K562 (cell line): ENCODE results near the gene CBX2. TPM values are rescaled to one million over a fixed set of nuclear protein-coding genes. Genes with fewer than 3 reads are reported as not detected.

ENCODE experiments used
- ATAC-seq: fragments of 200-7000 bp; cut with Tn5 transposase; 3 replicates; pipeline ENCODE4 v1.9.1; 2020; ENCODE audit warnings: moderate library complexity
- BruUV-seq: library from RNA; stranded (reverse); fragments of 400-500 nt; replicated peaks from 2 replicates; lab custom pipeline; 2021; lab: Mats Ljungman, UMichigan
- CTCF ChIA-PET: fragments of 300-600 bp; formaldehyde crosslinking; extraction: SDS; loops from one replicate; lab custom pipeline; 2021; ENCODE audit warnings: low intra/inter-chr PET ratio; lab: Yijun Ruan, JAX
- POLR2A ChIA-PET: fragments of 300-600, 350-650 bp; sonication (Branson Sonifier 250); formaldehyde crosslinking; extraction: SDS; loops from one replicate; lab custom pipeline; 2021; ENCODE audit warnings: antibody characterized with exemption, inconsistent platforms; lab: Yijun Ruan, JAX
- DNase-seq, 4 experiments: peaks; one replicate each; pipeline versions ENCODE4 v3.0.0 to v3.0.0-alpha.2; 2011 to 2018; ENCODE audit warnings: low spot score in 3 of 4, mixed read lengths in 3 of 4; ENCODE audit errors: extremely low read depth in 1 of 4
- FAIRE-seq: peaks from 2 replicates; lab custom pipeline; 2011; peaks lifted over from hg19 to GRCh38; lab: Jason Lieb, UNC
- H2AFZ ChIP-seq: 2 replicates; pipeline ENCODE4 v1.6.0; 2011; ENCODE audit warnings: low read depth, low read length, control low read depth, inconsistent platforms
- H3K27ac ChIP-seq: fragments of 200-600 bp; 3 replicates; pipeline ENCODE4 v1.8.0; 2011; ENCODE audit warnings: low read depth, mild to moderate bottlenecking, control low read depth, inconsistent platforms, low read length, moderate library complexity, mixed read lengths; ENCODE audit errors: extremely low read depth
- H3K27me3 ChIP-seq, 2 experiments: fragments of 300-600 bp in 1 of 2; 2 replicates in 1 of 2; 3 replicates in 1 of 2; pipeline versions ENCODE4 v1.6.0 to v1.8.0; 2011; ENCODE audit warnings: inconsistent platforms in 2 of 2, low read length in 2 of 2, mild to moderate bottlenecking in 1 of 2, mixed read lengths in 1 of 2, moderate library complexity in 1 of 2; ENCODE audit not compliant: control insufficient read depth in 2 of 2, insufficient read depth in 2 of 2
- H3K36me3 ChIP-seq: fragments of 300-600 bp; 3 replicates; pipeline ENCODE4 v1.8.0; 2011; ENCODE audit warnings: mild to moderate bottlenecking, low read length, inconsistent platforms; ENCODE audit not compliant: control insufficient read depth, insufficient read depth
- H3K4me1 ChIP-seq, 2 experiments: fragments of 200-600 bp in 1 of 2; replicated peaks in 1 of 2; 2 replicates in 1 of 2; 3 replicates in 1 of 2; pipeline versions ENCODE4 v1.5.1 to v1.8.0; 2011; ENCODE audit warnings: inconsistent platforms in 2 of 2, low read length in 2 of 2, mild to moderate bottlenecking in 1 of 2, mixed read lengths in 1 of 2, moderate library complexity in 1 of 2; ENCODE audit not compliant: control insufficient read depth in 2 of 2, insufficient read depth in 2 of 2
- H3K4me2 ChIP-seq: 2 replicates; pipeline ENCODE4 v1.6.1; 2011; ENCODE audit warnings: low read length, control low read depth, inconsistent platforms, mixed read lengths; ENCODE audit not compliant: insufficient read depth
- H3K4me3 ChIP-seq: fragments of 200-600 bp; sonication (generic), shearing (Covaris generic); 2 replicates; pipeline ENCODE4 v1.5.1; 2016; ENCODE audit warnings: control low read depth, inconsistent platforms
- H3K79me2 ChIP-seq: fragments of 200-600 bp; 3 replicates; pipeline ENCODE4 v1.8.0; 2011; ENCODE audit warnings: low read length, inconsistent platforms; ENCODE audit not compliant: control insufficient read depth, insufficient read depth
- H3K9ac ChIP-seq, 2 experiments: 2 replicates each; pipeline versions ENCODE4 v1.6.0 to v1.6.1; 2011; ENCODE audit warnings: low read depth in 2 of 2, low read length in 2 of 2, control low read depth in 1 of 2, inconsistent platforms in 1 of 2, mild to moderate bottlenecking in 1 of 2, mixed read lengths in 1 of 2; ENCODE audit not compliant: insufficient read depth in 1 of 2
- H3K9me1 ChIP-seq: one replicate; pipeline ENCODE4 v1.6.0; 2011; ENCODE audit warnings: inconsistent platforms, mild to moderate bottlenecking, low read length, moderate library complexity; ENCODE audit not compliant: control insufficient read depth, insufficient read depth
- H3K9me3 ChIP-seq: replicated peaks from 2 replicates; pipeline ENCODE4 v1.5.1; 2011; ENCODE audit warnings: low read depth, low read length, inconsistent platforms; ENCODE audit not compliant: control insufficient read depth, insufficient read depth
- H4K20me1 ChIP-seq: replicated peaks from 2 replicates; pipeline ENCODE4 v1.6.1; 2011; ENCODE audit warnings: low read length, inconsistent platforms, mixed read lengths; ENCODE audit not compliant: control insufficient read depth, insufficient read depth
- FOXK1 ChIP-seq: sonication (generic); formaldehyde crosslinking; IDR thresholded peaks from 2 replicates; pipeline ENCODE4 v1.8.0; 2022; ENCODE audit warnings: missing genetic modification reagents, mild to moderate bottlenecking, borderline replicate concordance
- FOXK2 ChIP-seq, 2 experiments: fragments of 450-650 bp; IDR thresholded peaks in 1 of 2; conservative IDR thresholded peaks in 1 of 2; 2 replicates each; pipeline ENCODE4 v1.6.1; 2016; ENCODE audit warnings: low read depth in 2 of 2, mild to moderate bottlenecking in 1 of 2
- FOXM1 ChIP-seq, 2 experiments: fragments of 450-650 bp in 1 of 2; sonication (generic) in 1 of 2; formaldehyde crosslinking in 1 of 2; IDR thresholded peaks; 2 replicates each; pipeline versions ENCODE4 v1.6.1 to v1.9.0; 2017 to 2022; ENCODE audit warnings: low read depth in 2 of 2, mild to moderate bottlenecking in 2 of 2, missing genetic modification reagents in 1 of 2, moderate library complexity in 1 of 2
- RBM39 ChIP-seq: fragments of 200-400 bp; formaldehyde crosslinking; optimal IDR thresholded peaks from 2 replicates; pipeline ENCODE3; 2018; ENCODE audit warnings: low read depth, low read length
- REST ChIP-seq, 2 experiments: fragments of 450-650 bp; formaldehyde crosslinking in 1 of 2; IDR thresholded peaks; 2 replicates each; pipeline versions ENCODE4 v1.4.0 to v1.6.1; 2014 to 2020; ENCODE audit warnings: mild to moderate bottlenecking in 2 of 2, borderline replicate concordance in 1 of 2, low read depth in 1 of 2
- RHOXF2B ChIP-seq: fragments of 250-450 bp; sonication (Bioruptor Pico); conservative IDR thresholded peaks from 2 replicates; pipeline ENCODE4 v1.5.1; 2021
- SETDB1 ChIP-seq: IDR thresholded peaks from one replicate; pipeline ENCODE4 v1.6.1; 2012; ENCODE audit warnings: low read length, control low read depth, inconsistent platforms
- ZNF311 ChIP-seq: fragments of 250-450 bp; sonication (Bioruptor Pico); IDR thresholded peaks from 2 replicates; pipeline ENCODE4 v1.4.0; 2020; ENCODE audit warnings: mild to moderate bottlenecking, moderate library complexity
- ZNF449 ChIP-seq: fragments of 250-450 bp; sonication (Bioruptor Pico); IDR thresholded peaks from 2 replicates; pipeline ENCODE4 v1.8.0; 2022; ENCODE audit warnings: moderate library complexity, mild to moderate bottlenecking, inconsistent platforms
- ZNF584 ChIP-seq: fragments of 200-800 bp; sonication (Bioruptor generic); IDR thresholded peaks from 2 replicates; pipeline ENCODE4 v1.6.1; 2016; ENCODE audit warnings: low read depth, mild to moderate bottlenecking, missing genetic modification characterization, missing compliant biosample characterization
- ZNF707 ChIP-seq: fragments of 250-450 bp; sonication (Bioruptor Pico); conservative IDR thresholded peaks from 2 replicates; pipeline ENCODE4 v1.8.0; 2022; ENCODE audit warnings: inconsistent platforms, mild to moderate bottlenecking, moderate library complexity
- ZSCAN29 ChIP-seq: fragments of 450-650 bp; IDR thresholded peaks from 2 replicates; pipeline ENCODE4 v1.6.1; 2017
- WGBS: fragments of 100-300 bp; shearing (Covaris generic); methylation state at CpG from one replicate; pipeline ENCODE4 v1.1.6; 2016; ENCODE audit warnings: low coverage, mixed read lengths; ENCODE audit not compliant: insufficient coverage; ENCODE audit errors: missing lambda C conversion rate; 5-methylcytosine and 5-hydroxymethylcytosine counted together
- in situ Hi-C: fragments of 300-500 bp; cut with MboI; formaldehyde crosslinking; loops from 4 replicates; pipeline ENCODE4 v1.15.0; 2018; ENCODE audit warnings: inconsistent platforms, mixed read lengths
- intact Hi-C: fragments of 100-400 bp; cut with micrococcal nuclease; formaldehyde crosslinking; loops from 2 replicates; pipeline ENCODE4 v1.14.2; 2022
- polyA plus RNA-seq, 8 experiments: library from polyadenylated mRNA; depleted of rRNA in 4 of 8; stranded (reverse) in 5 of 8; unstranded in 3 of 8; fragments of >200 nt; fragmentation: Nextera tagmentation in 2 of 8; fragmentation: Illumina TruSeq in 1 of 8; extraction: Ambion mirVana in 2 of 8; extraction: Trizol in 1 of 8; gene quantifications; 2 replicates each; pipeline versions ENCODE4 v1.2.1 to v1.2.3, GENCODE V29; 2011 to 2014; ENCODE audit warnings: inconsistent platforms in 1 of 8, missing spikeins in 1 of 8
- total RNA-seq, 7 experiments: library from RNA; depleted of rRNA in 6 of 7; stranded (reverse); fragments of >200 nt in 6 of 7; fragmentation: Illumina TruSeq in 2 of 7; extraction: Trizol in 2 of 7; gene quantifications; 2 replicates each; pipeline versions ENCODE4 v1.2.1 to v1.2.3, GENCODE V29; 2011 to 2021; ENCODE audit warnings: low replicate concordance in 1 of 7
- TF ChIP-seq, protein P1 (sequence below): sonication (generic); formaldehyde crosslinking; IDR thresholded peaks from 2 replicates; pipeline ENCODE4 v1.9.0; 2022; ENCODE audit warnings: mild to moderate bottlenecking, missing genetic modification reagents

CBX2 gene
- total and polyA plus RNA-seq, 9 of the 15 experiments (the other 6 are each of a cell fraction or from before 2014, with no cell fraction given) = 0.66 to 26.9 (median 13.9) TPM

GRCh38 chr17:79729761-79730160 lies 48.2 kb upstream of the CBX2 start:
- ChIA-PET CTCF (no interaction called here), POLR2A (interaction anchor here (0.6 kb wide), 1 partner anchor 107 kb away, joined by 3 read pairs; no protein-coding TSS in a partner anchor)
- Histone ChIP-seq H3K4me2 (no peak overlapping the region), H3K27me3 (peaks cover 0 to under 1% of the 10 kb centered on the region in 2 experiments; a peak in 2 of 5 replicates), H4K20me1 (no peaks in the 10 kb centered on the region), H3K9me3 (no peaks in the 10 kb centered on the region), H3K9ac (no peak overlapping the region), H2AFZ (no peak overlapping the region), H3K27ac (no peak overlapping the region), H3K9me1 (no peaks in the 10 kb centered on the region), H3K4me1 (peaks cover 4 to 32% of the 10 kb centered on the region in 2 experiments; a peak in 3 of 5 replicates), H3K4me3 (no peak overlapping the region), H3K36me3 (no peaks in the 10 kb centered on the region), H3K79me2 (no peaks in the 10 kb centered on the region)
- 46% methylated on average over 6 of the region's 12 CpGs for WGBS
- DNase-seq (no peak), FAIRE-seq (no peak), ATAC-seq (no peak)
- intact Hi-C loops (no loop called here), in situ Hi-C loops (no loop called here)
- TF ChIP-seq SETDB1 (no peak), FOXK1 (CRISPR knock-in tag) (no peak), ZNF707 (CRISPR knock-in tag) (no peak), ZNF584 (no peak), ZSCAN29 (no peak), FOXM1 (IDR thresholded peaks at IDR 0.05; ENCODE audit: low read depth) (no peak), FOXM1 (CRISPR knock-in tag; IDR thresholded peaks at IDR 0.05; ENCODE audit: low read depth) (no peak), FOXK2 (conservative IDR thresholded peaks at IDR 0.05 in 1 of 2, IDR thresholded peaks at IDR 0.05 in 1 of 2; ENCODE audit: low read depth in 2 of 2) (no peak), RHOXF2B (CRISPR knock-in tag) (no peak), REST (IDR thresholded peaks at IDR 0.05; ENCODE audit: borderline replicate concordance) (no peak), REST (CRISPR knock-in tag; IDR thresholded peaks at IDR 0.05; ENCODE audit: low read depth) (no peak), ZNF311 (CRISPR knock-in tag) (no peak), ZNF449 (CRISPR knock-in tag) (no peak), RBM39 (no peak)
- TF ChIP-seq, protein P1, sequence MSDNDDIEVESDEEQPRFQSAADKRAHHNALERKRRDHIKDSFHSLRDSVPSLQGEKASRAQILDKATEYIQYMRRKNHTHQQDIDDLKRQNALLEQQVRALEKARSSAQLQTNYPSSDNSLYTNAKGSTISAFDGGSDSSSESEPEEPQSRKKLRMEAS = no peak
- no TSS peak for BruUV-seq
